Stomach smooth muscle (tissue), 2 donors: Measurements from ENCODE around the gene GRID2.
"Not testable (repeated sequence)": the region's sequence is repeated elsewhere in the genome, so short reads cannot be mapped to it uniquely, and the experiment has no call there.

Experiments used
- H3K27ac ChIP-seq: one replicate; pipeline ENCODE4 v1.7.0; 2013; ENCODE audit warnings: mild to moderate bottlenecking, low read length, inconsistent platforms
- H3K27me3 ChIP-seq, 2 donors: one replicate each; pipeline ENCODE4 v1.7.0; 2013; ENCODE audit warnings: low read length in 2 of 2; ENCODE audit not compliant: insufficient read depth in 2 of 2, control insufficient read depth in 1 of 2
- H3K36me3 ChIP-seq, 2 donors: one replicate each; pipeline ENCODE4 v1.7.0; 2013; ENCODE audit warnings: low read length in 2 of 2; ENCODE audit not compliant: control insufficient read depth in 2 of 2, insufficient read depth in 2 of 2
- H3K4me1 ChIP-seq: one replicate; pipeline ENCODE4 v1.7.0; 2013; ENCODE audit warnings: low read length; ENCODE audit not compliant: control insufficient read depth, insufficient read depth
- H3K4me3 ChIP-seq, 2 donors: one replicate each; pipeline ENCODE4 v1.7.0; 2013; ENCODE audit warnings: low read length in 2 of 2
- H3K9ac ChIP-seq, 2 donors: one replicate each; pipeline ENCODE4 v1.7.0; 2013; ENCODE audit warnings: low read length in 2 of 2, mild to moderate bottlenecking in 1 of 2
- H3K9me3 ChIP-seq, 2 donors: one replicate each; pipeline ENCODE4 v1.7.0; 2013; ENCODE audit warnings: low read length in 2 of 2; ENCODE audit not compliant: control insufficient read depth in 2 of 2
- donor health status: healthy.
- donor health status: Pancreatic carcinoma.

The GRID2 gene

DNA sequence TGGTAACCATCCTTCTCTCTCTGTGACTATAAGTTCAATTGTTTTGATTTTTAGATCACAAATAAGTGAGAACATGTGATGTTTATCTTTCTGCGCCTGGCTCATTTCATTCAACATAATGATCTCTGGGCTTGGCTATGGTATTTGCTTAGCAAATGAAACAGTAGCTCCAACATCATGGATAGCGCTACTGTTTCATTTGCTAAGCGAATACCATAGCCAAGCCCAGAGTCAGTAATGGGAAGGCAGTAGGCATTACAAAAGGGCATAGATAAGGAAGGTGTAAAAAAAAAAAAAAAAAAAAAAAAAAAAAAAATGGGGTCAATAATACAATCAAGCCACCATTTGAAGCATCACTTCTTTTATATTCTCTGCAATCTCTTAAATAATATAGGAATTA lies 1055.8 kb downstream of the GRID2 start:
- Histone ChIP-seq H3K4me3 (no peak overlapping the region), H3K9ac (no peak overlapping the region), H3K9me3 (no peaks in the 10 kb centered on the region), H3K27ac (no peak overlapping the region), H3K4me1 (no peaks in the 10 kb centered on the region), H3K27me3 (no peaks in the 10 kb centered on the region), H3K36me3 (no peaks in the 10 kb centered on the region)

DNA sequence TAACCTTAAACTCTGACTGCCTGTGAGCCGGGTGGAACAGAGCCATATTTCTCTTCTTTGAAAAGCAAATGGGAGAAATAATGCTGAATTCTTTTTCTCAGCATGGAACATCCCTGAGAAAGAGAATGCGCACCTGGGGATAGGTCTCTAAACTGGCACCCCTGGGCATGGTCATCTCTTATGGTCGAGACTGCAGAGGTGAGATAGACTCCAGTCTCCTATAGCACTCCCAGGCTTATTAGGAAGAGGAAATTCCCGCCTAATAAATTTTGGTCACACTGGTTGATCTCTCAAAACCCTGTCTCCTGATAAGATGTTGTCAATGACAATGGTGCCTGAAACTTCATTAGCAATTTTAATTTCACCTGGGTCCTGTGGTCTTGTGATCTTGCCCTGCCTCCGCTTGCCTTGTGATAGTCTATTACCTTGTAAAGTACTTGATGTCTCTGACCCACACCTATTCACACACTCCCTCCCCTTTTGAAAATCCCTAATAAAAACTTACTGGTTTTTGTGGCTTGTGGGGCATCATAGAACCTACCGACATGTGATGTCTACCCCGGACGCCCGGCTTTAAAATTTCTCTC lies 1062.5 kb downstream of the GRID2 start:
- H3K4me3 ChIP-seq, H3K4me1 ChIP-seq, H3K27ac ChIP-seq, H3K9me3 ChIP-seq, H3K9ac ChIP-seq, H3K27me3 ChIP-seq, H3K36me3 ChIP-seq: not testable (repeated sequence)

DNA sequence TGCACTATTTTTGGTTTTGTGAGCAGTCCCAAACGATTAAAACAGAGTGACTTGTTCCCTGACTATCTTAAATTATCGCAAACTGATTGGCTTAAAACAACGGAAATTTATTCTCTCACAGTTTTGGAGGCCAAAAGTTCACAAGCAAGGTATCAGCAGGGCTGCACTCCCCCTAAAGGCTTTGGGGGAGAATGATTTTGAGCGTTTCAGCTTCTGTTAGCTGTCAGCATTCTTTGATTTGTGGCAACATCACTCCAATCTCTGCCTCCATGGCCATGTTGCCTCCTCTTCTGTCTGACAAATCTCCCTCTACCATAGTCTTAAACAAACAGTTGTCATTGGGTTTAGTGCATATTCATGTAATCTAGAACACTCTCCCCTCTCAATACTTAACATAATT lies 1065.2 kb downstream of the GRID2 start:
- H3K9me3 ChIP-seq = no peaks in the 10 kb centered on the region
- no peak overlapping the region for H3K4me3 ChIP-seq
- H3K36me3 ChIP-seq = no peaks in the 10 kb centered on the region
- H3K27ac ChIP-seq = no peak overlapping the region
- no peaks in the 10 kb centered on the region for H3K4me1 ChIP-seq
- no peak overlapping the region for H3K9ac ChIP-seq
- no peaks in the 10 kb centered on the region for H3K27me3 ChIP-seq

DNA sequence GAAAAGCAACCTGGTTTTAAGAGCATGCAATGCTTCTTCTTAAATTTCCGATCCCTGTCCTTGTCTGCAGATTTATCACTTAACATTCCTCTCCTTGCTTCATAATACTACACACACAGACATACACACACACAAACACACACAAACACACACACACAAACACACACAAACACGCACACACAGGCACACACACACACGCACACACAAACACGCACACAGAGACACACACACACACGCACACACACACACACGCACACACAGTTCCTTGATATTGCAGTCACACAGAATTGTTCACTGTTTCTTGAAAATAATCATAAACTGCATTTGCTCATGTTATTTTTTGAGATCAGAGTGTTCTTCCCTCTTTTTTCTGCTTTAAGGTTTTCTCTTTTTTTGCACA lies 1066.5 kb downstream of the GRID2 start:
- Histone ChIP-seq H3K27ac (no peak overlapping the region), H3K9me3 (no peaks in the 10 kb centered on the region), H3K9ac (no peak overlapping the region), H3K27me3 (no peaks in the 10 kb centered on the region), H3K36me3 (no peaks in the 10 kb centered on the region), H3K4me1 (no peaks in the 10 kb centered on the region), H3K4me3 (no peak overlapping the region)

DNA sequence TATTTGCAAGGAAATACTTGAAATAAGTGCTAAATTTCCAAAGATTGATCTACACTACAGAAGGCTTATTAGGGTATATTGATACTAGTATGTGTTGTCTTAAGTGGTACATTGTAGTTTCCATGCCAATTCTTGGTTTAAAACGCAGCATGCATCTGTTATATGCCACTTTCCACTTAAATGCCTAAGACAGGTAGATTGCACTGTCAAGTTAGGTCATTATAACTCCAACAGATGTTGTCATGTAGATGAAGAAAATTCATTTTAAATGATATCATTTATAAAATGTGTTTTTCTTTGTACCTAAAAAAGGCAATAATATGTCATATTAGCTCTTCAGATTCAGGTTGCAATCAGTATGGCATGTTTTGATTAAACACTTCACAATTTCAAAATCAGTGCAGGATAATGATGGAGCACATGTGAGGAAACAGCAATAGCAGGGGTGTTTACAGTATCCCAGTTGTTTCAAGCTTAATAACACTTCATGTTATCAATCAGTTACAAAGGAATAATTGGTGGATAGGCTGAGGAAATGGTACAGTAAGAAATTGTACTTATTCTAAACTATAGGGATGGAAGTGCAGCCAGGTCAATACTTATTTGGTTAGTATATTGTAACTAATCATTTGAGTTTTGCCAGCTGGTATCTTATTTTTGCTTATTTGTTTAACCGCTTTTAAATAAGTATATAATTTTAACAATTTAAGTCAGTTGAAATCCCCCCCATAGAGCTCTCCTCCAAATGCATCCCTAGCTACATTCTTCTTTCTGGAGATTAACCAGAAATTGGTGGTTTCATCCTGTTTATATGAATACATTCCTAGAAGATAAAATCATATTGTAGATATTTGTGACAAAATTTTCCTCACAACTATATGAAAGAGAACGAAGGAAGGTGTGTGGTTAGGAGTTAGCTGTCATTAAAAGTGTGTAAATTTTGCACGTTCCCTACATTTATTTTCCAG lies 1070.4 kb downstream of the GRID2 start:
- Histone ChIP-seq H3K4me1 (no peaks in the 10 kb centered on the region), H3K36me3 (no peaks in the 10 kb centered on the region), H3K4me3 (no peak overlapping the region), H3K9me3 (no peaks in the 10 kb centered on the region), H3K9ac (no peak overlapping the region), H3K27me3 (no peaks in the 10 kb centered on the region), H3K27ac (no peak overlapping the region)

DNA sequence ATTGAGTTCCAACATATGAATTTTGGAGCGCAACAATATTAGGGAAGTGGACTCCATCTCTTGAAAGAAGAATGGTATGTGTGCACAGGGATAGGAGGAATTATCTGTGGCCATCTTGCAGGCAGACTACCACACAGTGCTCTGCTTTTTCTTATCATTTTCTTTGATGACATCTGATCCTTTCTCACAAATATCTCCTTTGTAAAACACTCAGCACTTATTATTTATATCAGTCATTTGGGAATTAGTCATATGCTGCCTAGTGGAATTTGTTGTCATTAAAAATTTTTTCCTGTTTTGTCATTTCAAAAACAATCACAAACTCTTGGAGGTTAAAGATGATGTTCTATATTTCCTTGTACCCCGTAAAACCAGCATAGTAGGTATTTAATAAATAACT lies 1080.5 kb downstream of the GRID2 start:
- no peaks in the 10 kb centered on the region for H3K9me3 ChIP-seq
- H3K27me3 ChIP-seq = no peaks in the 10 kb centered on the region
- H3K4me3 ChIP-seq = no peak overlapping the region
- H3K36me3 ChIP-seq = no peaks in the 10 kb centered on the region
- H3K9ac ChIP-seq = no peak overlapping the region
- no peak overlapping the region for H3K27ac ChIP-seq
- H3K4me1 ChIP-seq = no peaks in the 10 kb centered on the region

DNA sequence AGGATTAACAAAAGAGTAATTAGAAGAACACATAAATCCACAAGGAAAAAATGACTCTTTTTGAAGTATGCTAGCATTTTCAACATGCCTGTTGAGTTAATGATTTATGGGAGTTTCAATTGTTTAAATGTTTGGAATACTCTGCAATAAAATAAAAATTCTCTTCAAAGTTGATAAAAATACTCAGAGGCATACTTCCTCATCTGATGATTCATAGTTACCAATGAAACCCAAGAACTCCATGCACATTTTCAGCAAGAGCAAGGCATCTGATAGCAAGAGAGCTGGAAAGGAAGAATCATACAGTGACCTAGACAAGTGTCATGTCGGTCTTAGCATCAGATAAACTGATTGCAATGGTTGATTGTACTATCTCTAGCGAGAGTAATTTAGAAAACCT lies 1081.1 kb downstream of the GRID2 start:
- Histone ChIP-seq H3K4me1 (no peaks in the 10 kb centered on the region), H3K4me3 (no peak overlapping the region), H3K36me3 (no peaks in the 10 kb centered on the region), H3K27ac (no peak overlapping the region), H3K27me3 (no peaks in the 10 kb centered on the region), H3K9me3 (no peaks in the 10 kb centered on the region), H3K9ac (no peak overlapping the region)

DNA sequence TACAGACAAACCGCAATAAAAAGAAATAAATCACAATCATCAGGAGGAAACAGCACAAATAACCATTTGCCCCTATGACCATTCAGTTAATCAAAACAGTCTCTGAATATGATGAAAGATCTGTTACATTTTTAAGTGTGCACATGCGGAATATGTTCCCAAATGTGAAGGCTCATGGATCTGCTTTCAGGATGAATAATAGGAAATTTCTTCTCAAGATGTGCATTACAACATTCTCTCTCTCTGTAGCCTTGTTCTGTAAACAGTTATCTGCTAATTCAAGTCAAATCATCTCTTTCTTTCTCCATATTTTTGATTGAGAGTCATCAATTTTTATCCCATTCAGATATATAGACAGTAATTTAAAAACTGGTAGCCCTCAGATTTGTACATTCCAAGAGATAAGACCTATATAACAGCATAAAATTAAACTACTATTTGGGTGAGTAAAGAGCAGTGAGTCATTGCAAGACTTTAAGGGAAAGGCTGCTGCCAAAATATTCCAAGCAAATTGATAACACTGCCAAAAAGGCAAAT lies 1090.8 kb downstream of the GRID2 start:
- H3K27ac ChIP-seq = no peak overlapping the region
- H3K4me1 ChIP-seq = no peaks in the 10 kb centered on the region
- H3K27me3 ChIP-seq = no peaks in the 10 kb centered on the region
- H3K9me3 ChIP-seq = no peaks in the 10 kb centered on the region
- no peaks in the 10 kb centered on the region for H3K36me3 ChIP-seq
- H3K4me3 ChIP-seq = no peak overlapping the region
- no peak overlapping the region for H3K9ac ChIP-seq

DNA sequence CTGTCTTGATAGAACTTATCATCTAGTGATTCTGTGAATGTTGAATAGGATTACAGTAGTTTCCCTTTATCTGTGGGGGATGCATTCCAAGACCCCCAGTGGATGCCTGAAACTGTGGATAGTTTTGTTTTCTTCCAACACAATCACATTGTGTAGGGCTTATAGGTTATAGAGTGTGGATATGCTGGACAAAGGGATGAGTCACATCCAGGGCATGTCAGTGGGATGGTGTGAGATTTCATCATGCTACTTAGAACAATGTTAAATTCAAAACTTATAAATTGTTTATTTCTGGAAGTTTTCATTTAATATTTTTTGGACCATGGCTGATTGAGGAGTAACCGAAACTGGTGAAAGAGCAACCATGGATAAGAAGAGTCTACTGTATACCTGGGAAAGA lies 1092.5 kb downstream of the GRID2 start:
- Histone ChIP-seq H3K9me3 (no peaks in the 10 kb centered on the region), H3K36me3 (no peaks in the 10 kb centered on the region), H3K27me3 (no peaks in the 10 kb centered on the region), H3K4me1 (no peaks in the 10 kb centered on the region), H3K9ac (no peak overlapping the region), H3K4me3 (no peak overlapping the region), H3K27ac (no peak overlapping the region)

DNA sequence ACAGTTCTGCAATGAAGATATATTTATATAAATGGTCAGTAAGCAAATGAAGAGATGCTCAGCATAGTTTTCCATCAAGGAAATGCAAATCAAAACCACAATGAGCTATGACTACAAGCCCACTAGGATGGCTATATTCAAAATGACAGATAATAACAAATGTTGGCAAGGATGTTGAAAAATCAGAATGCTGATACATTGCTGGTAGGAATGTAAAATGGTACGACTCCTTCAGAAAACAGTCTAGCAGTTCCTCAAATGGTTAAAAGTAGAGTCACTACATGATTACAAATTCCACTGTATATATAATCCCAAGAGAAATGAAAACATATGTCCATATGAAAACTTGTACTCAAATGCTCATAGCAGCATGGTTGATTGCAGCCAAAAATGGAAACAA lies 1099.8 kb downstream of the GRID2 start:
- Histone ChIP-seq H3K4me1 (no peaks in the 10 kb centered on the region), H3K27ac (no peak overlapping the region), H3K36me3 (no peaks in the 10 kb centered on the region), H3K4me3 (no peak overlapping the region), H3K9ac (no peak overlapping the region), H3K27me3 (no peaks in the 10 kb centered on the region), H3K9me3 (no peaks in the 10 kb centered on the region)
